GM21447 (cell line): ENCODE measurements around the gene NANOS3.
A peak's percentile ranks its signal among the peaks of the same experiment; 100 is the strongest.

ENCODE experiments used
- ATAC-seq: cut with Tn5 transposase; IDR thresholded peaks from one replicate; pipeline ENCODE4 v1.9.1; 2021; ENCODE audit not compliant: unreplicated experiment

Gene NANOS3

GRCh38 chr19:13884726-13885591 is 8.0 kb downstream of the NANOS3 start:
- no peak for ATAC-seq

- no peak for ATAC-seq
Measured at GRCh38 chr19:13885826-13886365, 9.0 kb downstream of the NANOS3 start.

DNA sequence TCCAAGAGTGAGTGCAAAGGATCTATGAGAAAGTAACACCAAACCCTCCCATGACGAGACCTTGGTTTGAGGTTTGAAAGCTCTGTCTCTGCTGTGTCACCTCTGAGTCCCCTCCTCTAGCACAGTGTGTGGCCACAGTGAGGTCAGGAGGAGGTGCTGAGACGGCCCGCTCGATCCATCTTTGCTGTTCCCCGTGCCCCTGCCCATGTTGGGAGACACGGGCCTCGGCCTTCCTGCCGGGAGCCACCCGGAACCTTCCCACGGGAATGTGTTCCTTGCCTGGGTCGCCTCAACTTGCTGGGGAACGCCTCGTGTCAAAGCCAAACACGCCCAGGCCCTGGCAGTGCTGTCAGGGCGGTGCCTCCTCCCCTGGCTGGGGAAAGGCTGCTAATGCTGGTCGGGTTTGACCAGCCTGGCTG is 10.1 kb downstream of the NANOS3 start:
- ATAC-seq: no peak

DNA sequence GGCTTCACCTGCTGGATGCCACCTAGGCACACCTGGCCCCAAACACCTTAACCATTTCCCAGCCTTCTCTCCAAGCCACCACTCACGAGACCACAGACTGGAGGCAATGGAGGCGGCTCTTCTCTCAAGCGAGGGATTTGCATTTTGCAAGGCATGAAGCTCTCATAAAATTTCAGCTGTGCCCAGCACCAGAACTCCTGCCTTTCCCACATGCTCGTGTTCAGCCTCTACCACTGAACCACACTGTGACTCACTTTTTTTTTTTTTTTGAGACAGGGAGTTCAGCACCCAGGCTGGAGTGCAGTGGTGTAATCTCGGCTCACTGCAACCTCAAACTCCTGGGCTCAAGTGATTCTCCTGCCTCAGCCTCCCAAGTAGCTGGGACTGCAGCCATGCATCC is 10.6 kb downstream of the NANOS3 start:
- no peak for ATAC-seq

- no peak for ATAC-seq
Measured at GRCh38 chr19:13888281-13888680, 11.3 kb downstream of the NANOS3 start.

GRCh38 chr19:13890136-13890535 is 13.2 kb downstream of the NANOS3 start:
- no peak for ATAC-seq

DNA sequence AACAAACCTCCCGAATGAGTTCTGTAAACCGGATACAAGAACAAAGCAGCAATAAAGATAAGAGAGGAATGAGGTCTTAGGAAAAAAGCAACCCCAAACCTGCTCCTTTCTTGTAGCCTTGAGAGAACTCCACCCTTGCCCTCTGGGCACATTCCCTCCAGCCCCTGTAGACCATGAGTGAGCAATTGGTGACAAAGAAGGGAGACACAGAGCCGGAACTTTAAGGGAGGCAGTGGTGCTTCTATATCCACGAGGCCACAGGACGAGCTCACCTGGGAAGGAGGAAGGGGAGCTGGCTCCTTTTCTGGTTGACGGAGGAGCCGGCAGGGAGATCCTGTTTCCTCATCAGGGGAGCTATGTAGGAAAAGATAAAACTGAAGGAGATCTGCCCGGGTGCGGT is 15.9 kb downstream of the NANOS3 start:
- no peak for ATAC-seq

GRCh38 chr19:13894552-13894951 is 17.6 kb downstream of the NANOS3 start:
- ATAC-seq: no peak

GRCh38 chr19:13896227-13896626 is 19.3 kb downstream of the NANOS3 start:
- ATAC-seq: no peak

- ATAC-seq: no peak
Measured at GRCh38 chr19:13899393-13899792, 22.5 kb downstream of the NANOS3 start.

DNA sequence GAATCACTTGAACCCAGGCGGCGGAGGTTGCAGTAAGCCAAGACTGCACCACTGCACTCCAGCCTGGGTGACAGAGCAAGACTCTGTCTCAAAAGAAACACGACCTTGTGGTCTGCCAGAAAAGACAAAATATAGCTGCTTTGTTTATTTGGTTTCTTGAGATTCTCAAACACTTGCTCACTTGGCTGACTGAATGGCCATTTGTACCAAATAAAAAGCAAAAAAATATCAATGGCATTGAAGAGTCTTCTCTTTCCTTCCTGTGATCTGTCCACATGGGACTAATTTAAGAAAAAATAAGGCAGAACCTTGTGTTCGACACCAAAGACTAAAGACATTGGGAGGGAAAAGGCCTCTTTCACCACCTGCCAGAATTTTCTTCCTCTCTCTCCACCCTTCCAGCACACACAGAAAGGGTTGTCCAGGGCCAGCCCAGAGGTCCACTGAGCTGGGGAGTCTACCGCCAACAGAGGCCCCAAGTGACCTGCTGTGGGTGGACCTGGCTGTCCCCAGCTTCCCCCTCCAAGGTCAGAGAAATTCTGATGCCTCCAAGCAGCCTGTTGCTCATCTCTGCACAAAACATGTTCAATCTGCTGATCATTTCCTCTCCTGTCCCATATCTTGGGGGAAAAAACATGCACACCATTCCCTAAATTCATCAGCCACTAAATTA is 23.1 kb downstream of the NANOS3 start:
- no peak for ATAC-seq

- ATAC-seq: no peak
Measured at GRCh38 chr19:13902993-13903555, 26.1 kb downstream of the NANOS3 start.

DNA sequence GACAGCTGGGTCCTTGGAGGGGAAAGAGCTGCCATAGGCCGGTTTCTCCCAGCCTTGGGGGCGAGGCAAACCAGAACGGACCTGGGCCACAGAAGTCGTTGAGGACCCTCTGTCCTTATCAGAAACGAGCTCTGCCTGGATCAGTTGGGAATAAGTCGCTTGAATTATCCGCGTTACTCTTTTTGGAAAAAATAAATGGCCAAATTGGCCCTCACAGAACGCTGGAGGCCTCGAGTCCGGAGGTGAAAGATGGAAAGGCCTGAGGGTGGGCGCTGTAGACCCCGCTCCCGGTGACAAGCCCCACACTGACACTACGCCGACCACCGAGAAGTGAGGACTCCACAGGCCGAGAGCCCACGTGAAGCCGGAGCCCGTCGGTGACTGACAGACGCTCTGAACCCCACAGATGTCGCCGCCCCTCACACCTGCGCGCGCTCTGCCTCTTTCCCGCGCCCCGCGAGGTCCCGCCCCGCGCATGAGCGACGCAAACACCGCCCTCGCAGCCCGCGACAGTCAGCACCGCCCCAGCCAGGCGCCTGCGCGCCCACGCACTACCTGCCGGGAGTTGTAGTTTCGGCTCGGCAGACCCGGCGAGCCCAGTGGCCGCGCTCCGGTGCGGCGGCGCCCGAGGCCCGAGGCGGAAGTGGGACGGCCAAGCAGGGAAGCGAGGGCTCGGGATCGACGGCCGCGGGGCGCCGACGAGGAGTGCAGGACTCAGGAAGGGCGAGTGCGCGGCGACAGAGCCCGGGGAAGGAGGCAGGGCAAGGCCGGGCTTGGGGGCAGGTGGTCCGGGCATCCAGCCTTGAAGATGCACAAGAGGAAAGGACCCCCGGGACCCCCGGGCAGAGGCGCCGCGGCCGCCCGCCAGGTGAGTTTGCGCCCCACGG is 28.9 kb downstream of the NANOS3 start, which contains the start of the genes BRME1 and CC2D1A:
Gene BRME1 (minus strand): TSS at position 484 of the 887 bp plus-strand sequence. CDS start 1,225 bp downstream, outside the sequence.
Gene CC2D1A (plus strand): TSS at position 568 of the 887 bp plus-strand sequence. CDS start 241 bp downstream, at position 809.
- ATAC-seq: peak; percentile 94

DNA sequence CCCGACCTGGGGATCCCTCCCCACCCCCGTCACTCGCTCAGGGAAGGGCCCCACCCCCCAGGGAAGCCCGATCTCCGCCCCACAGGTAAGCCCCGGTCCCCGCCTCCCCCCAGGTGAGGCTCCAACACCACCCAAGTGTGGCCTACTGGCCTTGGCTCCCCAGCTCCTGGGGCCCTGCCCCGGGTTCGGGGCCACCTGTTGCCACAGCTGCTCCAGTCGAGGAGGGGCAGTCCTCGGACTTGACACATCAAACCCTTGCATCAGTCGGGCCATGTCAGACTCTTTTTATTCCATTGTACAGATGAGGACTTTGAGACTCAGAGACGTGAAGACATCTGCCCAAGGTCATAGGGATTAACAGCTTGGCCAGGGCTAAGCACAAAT is 29.6 kb downstream of the NANOS3 start:
- ATAC-seq: no peak

DNA sequence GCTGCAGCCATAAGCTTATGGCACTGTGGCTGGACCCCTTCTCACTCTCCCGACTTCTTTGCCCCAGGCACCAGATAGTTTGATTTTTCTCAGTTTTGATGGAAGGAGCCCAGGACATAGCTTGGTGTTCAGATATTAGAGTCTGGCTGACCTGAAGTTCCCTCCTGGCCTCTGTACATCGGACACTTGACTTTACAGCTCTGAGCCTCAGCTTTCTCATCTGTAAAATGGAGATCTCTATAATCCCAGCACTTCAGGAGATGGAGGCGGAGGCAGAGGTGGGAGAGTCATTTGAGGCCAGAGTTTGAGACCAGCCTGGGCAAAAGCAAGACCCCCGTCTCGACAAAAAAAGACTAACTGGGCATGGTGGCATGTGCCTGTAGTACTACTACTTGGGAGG is 30.0 kb downstream of the NANOS3 start:
- ATAC-seq: no peak

DNA sequence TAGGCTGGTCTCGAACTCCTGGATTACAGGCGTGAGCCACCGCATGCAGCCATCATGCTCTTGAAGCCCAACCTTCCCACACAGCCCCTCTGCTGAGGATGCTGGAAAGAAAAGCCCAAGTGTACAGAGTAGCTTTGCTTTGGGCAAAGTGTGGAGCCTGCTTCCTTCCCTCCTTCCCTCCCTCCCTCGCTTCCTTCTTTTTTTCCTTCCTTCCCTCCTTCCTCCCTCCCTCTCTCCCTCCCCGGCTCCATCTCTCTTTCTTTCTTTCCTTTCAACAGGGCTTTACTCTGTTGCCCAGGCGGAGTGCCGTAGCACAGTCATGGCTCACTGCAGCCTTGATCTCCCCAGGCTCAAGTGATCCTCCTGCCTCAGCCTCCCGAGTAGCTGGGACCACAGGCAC is 31.7 kb downstream of the NANOS3 start:
- ATAC-seq: no peak

DNA sequence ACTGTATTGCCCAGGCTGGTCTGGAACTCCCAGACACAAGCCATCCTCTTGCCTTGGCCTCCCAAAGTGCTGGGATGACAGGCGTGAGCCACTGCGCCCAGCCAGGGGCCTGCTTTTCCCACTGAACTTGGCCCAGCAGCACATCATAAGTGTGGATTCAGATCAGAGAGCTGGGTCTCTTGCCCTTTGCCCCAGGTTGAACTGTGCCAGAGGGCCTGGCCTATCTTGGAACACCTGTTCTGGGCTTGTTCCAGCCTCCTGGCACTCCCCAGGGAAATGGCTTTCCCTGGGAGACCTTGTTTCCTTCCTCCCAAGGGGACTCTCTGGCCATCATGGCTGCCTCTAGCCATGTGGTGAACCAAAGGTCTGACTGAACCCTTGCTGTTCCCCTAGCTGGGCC is 32.5 kb downstream of the NANOS3 start:
- ATAC-seq: no peak

DNA sequence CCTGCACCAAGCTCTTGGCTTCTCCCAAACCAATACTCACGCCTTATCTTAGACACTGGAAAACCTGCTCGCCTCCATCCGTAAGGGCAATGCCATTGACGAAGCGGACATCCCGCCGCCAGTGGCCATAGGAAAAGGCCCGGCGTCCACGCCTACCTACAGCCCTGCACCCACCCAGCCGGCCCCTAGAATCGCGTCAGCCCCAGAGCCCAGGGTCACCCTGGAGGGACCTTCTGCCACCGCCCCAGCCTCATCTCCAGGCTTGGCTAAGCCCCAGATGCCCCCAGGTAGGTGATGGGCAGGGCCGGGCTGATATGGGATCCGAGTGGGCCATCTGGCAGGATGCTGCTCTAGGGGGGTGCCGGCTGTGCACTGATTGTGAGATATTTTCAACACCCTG is 36.4 kb downstream of the NANOS3 start:
- no peak for ATAC-seq

- ATAC-seq: no peak
Measured at GRCh38 chr19:13914777-13915176, 37.8 kb downstream of the NANOS3 start.

DNA sequence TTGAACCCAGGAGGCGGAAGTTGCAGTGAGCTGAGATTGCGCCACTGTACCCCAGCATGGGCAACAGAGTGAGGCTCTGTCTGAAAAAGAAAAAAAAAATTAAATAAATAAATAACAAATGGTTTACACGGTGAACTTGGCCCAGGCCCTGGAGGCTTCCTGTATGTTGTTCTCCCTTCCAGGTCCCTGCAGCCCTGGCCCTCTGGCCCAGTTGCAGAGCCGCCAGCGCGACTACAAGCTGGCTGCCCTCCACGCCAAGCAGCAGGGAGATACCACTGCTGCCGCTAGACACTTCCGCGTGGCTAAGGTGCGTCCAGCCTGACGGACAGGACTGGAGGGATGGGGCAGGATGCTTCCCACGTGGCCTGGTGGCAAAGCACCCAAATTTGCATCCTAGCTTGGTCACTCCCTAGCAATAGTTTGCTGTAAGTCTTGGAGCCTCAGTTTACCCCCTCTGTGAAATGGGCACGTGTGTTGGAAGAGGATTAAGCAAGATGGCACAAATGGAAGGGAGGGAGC is 41.0 kb downstream of the NANOS3 start:
- no peak for ATAC-seq
